AG04450 (cell line): ENCODE data around the gene ATP6V0E1. TPM values are rescaled to one million over a fixed set of nuclear protein-coding genes. Genes with fewer than 3 reads are reported as not detected.

Experiments
- CTCF ChIA-PET: fragments of 300-600, 350-600 bp; formaldehyde crosslinking; extraction: SDS; loops from one replicate; lab custom pipeline; 2022; ENCODE audit warnings: antibody characterized with exemption, inconsistent platforms; lab: Charles Lee
- POLR2A ChIA-PET: fragments of 350-600 bp; formaldehyde crosslinking; extraction: SDS; loops from one replicate; lab custom pipeline; 2021; ENCODE audit warnings: antibody characterized with exemption, inconsistent platforms; lab: Yijun Ruan, JAX
- DNase-seq: peaks from one replicate; pipeline ENCODE4 v3.0.0-alpha.2; 2011; ENCODE audit warnings: low read depth, low spot score
- H3K27ac ChIP-seq: one replicate; pipeline ENCODE4 v1.5.1; 2012; ENCODE audit warnings: low read depth, low read length, control low read depth
- H3K27me3 ChIP-seq: one replicate; pipeline ENCODE4 v1.6.0; 2012; ENCODE audit warnings: low read length; ENCODE audit not compliant: control insufficient read depth, insufficient read depth
- H3K4me3 ChIP-seq: 2 replicates; pipeline ENCODE4 v1.5.1; 2011; ENCODE audit warnings: mild to moderate bottlenecking, low read depth, low read length, control low read depth
- H3K9me3 ChIP-seq: 2 replicates; pipeline ENCODE4 v1.5.1; 2012; ENCODE audit warnings: low read length; ENCODE audit not compliant: control insufficient read depth, insufficient read depth
- polyA plus RNA-seq: library from polyadenylated mRNA; depleted of rRNA; stranded (reverse); fragments of >200 nt; gene quantifications from 2 replicates; pipeline ENCODE4 v1.2.3, GENCODE V29; 2011
- TF ChIP-seq, protein P1 (sequence below): IDR thresholded peaks from 2 replicates; pipeline ENCODE4 v1.5.1; 2011; ENCODE audit warnings: low read depth, low read length, control low read depth, inconsistent platforms

Gene ATP6V0E1
- polyA plus RNA-seq, 1 experiment = 610 TPM

DNA sequence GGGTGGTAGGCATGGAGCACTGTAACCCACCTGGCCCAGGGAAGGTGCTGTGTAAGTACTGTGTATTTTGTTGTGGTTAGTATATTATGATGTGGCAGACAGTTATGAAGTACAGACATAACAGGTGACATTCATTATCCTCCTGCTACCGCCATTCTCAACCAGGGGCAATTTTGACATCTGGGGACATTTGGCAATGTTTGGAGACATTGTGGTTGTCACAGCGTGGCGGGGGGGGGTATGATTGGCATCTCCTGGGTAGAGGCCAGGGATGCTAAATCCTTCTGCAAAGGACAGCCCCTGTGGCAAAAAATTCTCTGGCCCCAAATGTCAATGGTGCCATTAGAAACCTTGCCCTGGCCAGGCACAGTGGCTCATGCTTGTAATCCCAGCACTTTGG lies 34.1 kb upstream of the ATP6V0E1 start:
- TF ChIP-seq, protein P1, sequence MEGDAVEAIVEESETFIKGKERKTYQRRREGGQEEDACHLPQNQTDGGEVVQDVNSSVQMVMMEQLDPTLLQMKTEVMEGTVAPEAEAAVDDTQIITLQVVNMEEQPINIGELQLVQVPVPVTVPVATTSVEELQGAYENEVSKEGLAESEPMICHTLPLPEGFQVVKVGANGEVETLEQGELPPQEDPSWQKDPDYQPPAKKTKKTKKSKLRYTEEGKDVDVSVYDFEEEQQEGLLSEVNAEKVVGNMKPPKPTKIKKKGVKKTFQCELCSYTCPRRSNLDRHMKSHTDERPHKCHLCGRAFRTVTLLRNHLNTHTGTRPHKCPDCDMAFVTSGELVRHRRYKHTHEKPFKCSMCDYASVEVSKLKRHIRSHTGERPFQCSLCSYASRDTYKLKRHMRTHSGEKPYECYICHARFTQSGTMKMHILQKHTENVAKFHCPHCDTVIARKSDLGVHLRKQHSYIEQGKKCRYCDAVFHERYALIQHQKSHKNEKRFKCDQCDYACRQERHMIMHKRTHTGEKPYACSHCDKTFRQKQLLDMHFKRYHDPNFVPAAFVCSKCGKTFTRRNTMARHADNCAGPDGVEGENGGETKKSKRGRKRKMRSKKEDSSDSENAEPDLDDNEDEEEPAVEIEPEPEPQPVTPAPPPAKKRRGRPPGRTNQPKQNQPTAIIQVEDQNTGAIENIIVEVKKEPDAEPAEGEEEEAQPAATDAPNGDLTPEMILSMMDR = no peak
- Histone ChIP-seq H3K27ac (no peak overlapping the region), H3K4me3 (no peak overlapping the region), H3K27me3 (no peaks in the 10 kb centered on the region), H3K9me3 (no peaks in the 10 kb centered on the region; the same call in 1 of the 2 replicates)
- ChIA-PET CTCF (interaction anchor here (1.1 kb wide), 1 partner anchor 52 kb away, joined by 3 read pairs; no protein-coding TSS in a partner anchor), POLR2A (no interaction called here)
- DNase-seq = no peak

DNA sequence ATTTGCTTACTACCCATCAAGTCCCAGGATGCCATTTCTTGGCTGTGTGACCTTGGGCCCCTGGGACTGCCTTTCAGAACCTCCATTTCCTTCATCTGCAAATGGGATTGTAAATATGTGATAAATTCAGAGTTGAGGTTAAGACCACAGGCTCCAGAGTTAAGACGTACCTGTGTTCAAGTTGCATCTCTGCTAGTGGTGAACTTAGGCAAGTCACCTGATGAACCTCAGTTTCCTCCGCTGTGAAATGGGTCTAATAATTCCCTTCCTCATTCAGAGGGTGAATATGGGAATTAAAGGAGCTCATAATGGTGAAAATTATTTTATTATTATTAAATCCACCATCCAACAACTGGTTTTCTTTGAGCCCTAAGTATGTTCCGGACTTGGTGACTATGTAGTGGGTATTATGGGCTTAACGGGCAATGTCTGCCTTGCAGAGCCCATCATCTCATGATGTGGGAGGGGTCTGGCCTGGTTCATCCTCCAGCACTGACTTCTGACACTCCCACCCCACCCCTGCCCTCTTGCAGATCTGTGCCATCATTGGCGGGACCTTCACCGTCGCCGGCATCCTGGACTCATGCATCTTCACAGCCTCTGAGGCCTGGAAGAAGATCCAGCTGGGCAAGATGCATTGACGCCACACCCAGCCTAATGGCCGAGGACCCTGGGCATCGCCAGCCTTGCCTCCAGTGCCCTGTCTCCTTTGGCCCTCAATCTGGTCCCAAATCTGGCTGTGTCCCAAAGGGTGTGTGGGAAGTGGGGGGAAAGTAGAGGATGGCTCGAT lies 33.2 kb upstream of the ATP6V0E1 start:
- POLR2A ChIA-PET = interaction anchor here (0.6 to 0.7 kb wide), 2 partner anchors 11 to 180 kb away, joined by 4 to 5 read pairs; no protein-coding TSS in a partner anchor
- Histone ChIP-seq H3K27me3 (no peaks in the 10 kb centered on the region), H3K27ac (no peak overlapping the region), H3K9me3 (no peaks in the 10 kb centered on the region; the same call in 1 of the 2 replicates), H3K4me3 (no peak overlapping the region)
- no peak for DNase-seq
- TF ChIP-seq, protein P1 = no peak
- CTCF ChIA-PET = interaction anchor here (1.2 to 2.3 kb wide), 4 partner anchors 236 to 252 kb away, joined by 3 to 7 read pairs (median 5); no protein-coding TSS in a partner anchor

DNA sequence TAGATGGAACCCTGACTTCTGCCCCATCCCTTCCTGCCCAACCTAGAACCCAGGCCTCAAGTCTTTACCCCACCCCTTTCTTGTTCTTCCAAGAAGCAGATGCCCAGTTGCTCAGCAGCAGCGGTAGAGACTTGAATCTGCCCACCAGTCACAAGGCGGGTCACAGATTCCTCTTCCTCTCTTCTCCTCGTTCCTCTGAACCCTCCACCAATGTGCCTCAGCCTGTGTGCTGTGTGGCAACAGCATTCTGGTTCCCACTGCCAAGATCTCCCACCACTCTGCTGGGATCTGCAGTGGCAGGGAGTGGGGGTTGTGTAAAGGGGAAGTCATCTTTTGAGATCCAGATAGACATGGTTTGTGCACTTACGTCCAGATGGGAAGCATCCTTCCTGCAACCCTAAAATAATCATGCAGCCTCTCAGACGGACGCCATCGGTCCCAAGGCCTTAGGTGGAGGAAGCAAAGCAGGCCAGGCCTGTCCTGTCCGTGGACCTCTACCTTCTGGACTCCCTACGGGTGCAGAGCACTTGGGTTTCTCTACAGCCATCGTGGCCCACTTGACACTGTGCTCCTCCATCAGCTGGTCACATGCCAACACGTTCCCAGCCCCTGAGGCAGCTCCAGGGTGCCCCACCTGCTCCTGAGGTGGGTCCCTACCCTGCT lies 32.1 kb upstream of the ATP6V0E1 start:
- Histone ChIP-seq H3K9me3 (no peaks in the 10 kb centered on the region), H3K4me3 (no peak overlapping the region), H3K27ac (peak overlapping the region; percentile 39), H3K27me3 (no peaks in the 10 kb centered on the region)
- POLR2A ChIA-PET = interaction anchor here (1.3 kb wide), 1 partner anchor 180 kb away, joined by 4 read pairs; the partner anchor contains the start of gene DUSP1
- DNase-seq = no peak
- TF ChIP-seq, protein P1 = no peak
- CTCF ChIA-PET = interaction anchor here (1.3 to 2.3 kb wide), 2 partner anchors 235 to 239 kb away, joined by 7 read pairs; no protein-coding TSS in a partner anchor

DNA sequence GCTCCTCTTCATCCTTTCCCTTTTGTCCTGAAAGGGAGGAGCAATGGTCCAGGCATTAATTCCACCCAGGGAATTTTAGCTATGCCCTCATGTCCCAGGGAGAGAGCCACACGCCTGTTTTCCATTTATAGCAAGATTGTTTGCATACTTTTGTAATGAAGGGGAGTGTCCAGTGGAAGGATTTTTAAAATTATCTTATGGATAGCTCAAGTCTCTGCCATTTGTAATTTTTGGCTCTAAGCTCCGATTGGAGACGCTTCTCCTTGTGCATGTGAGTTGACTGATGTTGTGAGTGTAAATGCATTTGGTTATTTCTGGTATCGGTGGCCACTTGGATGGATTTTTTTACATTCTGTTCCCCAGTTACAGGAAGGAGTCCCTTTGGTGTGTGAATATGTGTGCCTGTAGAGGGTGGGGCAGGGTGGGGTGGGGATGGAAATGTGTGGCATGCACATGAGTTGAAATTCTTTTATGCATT lies 31.5 kb upstream of the ATP6V0E1 start:
- H3K27me3 ChIP-seq = no peaks in the 10 kb centered on the region
- no peak overlapping the region for H3K27ac ChIP-seq
- no peak overlapping the region for H3K4me3 ChIP-seq
- ChIA-PET CTCF (interaction anchor here (1.3 to 2.3 kb wide), 2 partner anchors 235 to 239 kb away, joined by 7 read pairs; no protein-coding TSS in a partner anchor), POLR2A (interaction anchor here (1.2 to 1.3 kb wide), 2 partner anchors 181 to 212 kb away, joined by 3 to 4 read pairs; partner anchors contain the start of gene DUSP1)
- no peak for DNase-seq
- TF ChIP-seq, protein P1 = no peak
- H3K9me3 ChIP-seq = no peaks in the 10 kb centered on the region
